ENCODE data around the gene ARMH2.
"Not testable (repeated sequence)": the region's sequence is repeated elsewhere in the genome, so short reads cannot be mapped to it uniquely, and the experiment has no call there.

The ARMH2 gene

GRCh38 chr6:24763578-24763977 lies 35.1 kb downstream of the ARMH2 start:
- no peak for DNase-seq
- no peaks in the 10 kb centered on the region for H3K27me3 Mint-ChIP-seq
- H3K27ac Mint-ChIP-seq = no peak overlapping the region
- no peaks in the 10 kb centered on the region for H3K36me3 Mint-ChIP-seq (ENCODE audit: low read depth)
- H3K4me1 Mint-ChIP-seq (ENCODE audit: low read depth) = peaks cover 6% of the 10 kb centered on the region
- no peaks in the 10 kb centered on the region for H3K9me3 Mint-ChIP-seq
- no peak overlapping the region for H3K4me3 Mint-ChIP-seq

DNA sequence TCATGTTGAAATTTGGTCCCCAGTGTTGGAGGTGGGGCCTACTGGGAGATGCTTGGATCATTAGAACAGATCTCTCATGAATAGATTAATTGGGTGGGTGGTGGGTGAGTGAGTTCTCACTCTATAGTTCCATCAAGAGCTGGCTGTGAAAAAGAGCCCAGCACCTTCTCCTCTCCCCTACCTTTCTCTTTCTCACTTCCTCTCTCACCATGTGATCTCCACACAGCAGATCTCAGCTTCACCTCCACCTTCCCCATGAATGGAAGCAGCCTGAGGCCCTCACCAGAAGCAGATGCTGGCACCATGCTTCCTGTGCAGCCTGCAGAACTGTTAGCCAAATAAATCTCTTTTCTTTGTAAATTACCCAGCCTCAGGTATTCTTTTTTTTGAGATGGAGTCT lies 36.9 kb downstream of the ARMH2 start:
- no peaks in the 10 kb centered on the region for H3K27me3 Mint-ChIP-seq
- no peaks in the 10 kb centered on the region for H3K9me3 Mint-ChIP-seq
- H3K4me1 Mint-ChIP-seq (ENCODE audit: low read depth) = peaks cover 6% of the 10 kb centered on the region
- DNase-seq = no peak
- H3K36me3 Mint-ChIP-seq (ENCODE audit: low read depth) = no peaks in the 10 kb centered on the region
- no peak overlapping the region for H3K27ac Mint-ChIP-seq
- H3K4me3 Mint-ChIP-seq = no peak overlapping the region

GRCh38 chr6:24761193-24761835 lies 37.4 kb downstream of the ARMH2 start:
- Mint-ChIP-seq H3K36me3 (ENCODE audit: low read depth) (no peaks in the 10 kb centered on the region), H3K27me3 (no peaks in the 10 kb centered on the region), H3K4me1 (ENCODE audit: low read depth) (peaks cover 4% of the 10 kb centered on the region), H3K4me3 (no peak overlapping the region), H3K27ac (no peak overlapping the region), H3K9me3 (no peaks in the 10 kb centered on the region)
- DNase-seq = no peak

GRCh38 chr6:24760210-24760609 lies 38.5 kb downstream of the ARMH2 start:
- Mint-ChIP-seq H3K27ac (no peak overlapping the region), H3K4me1 (ENCODE audit: low read depth) (peaks cover 4% of the 10 kb centered on the region), H3K4me3 (no peak overlapping the region), H3K27me3 (no peaks in the 10 kb centered on the region), H3K36me3 (ENCODE audit: low read depth) (no peaks in the 10 kb centered on the region), H3K9me3 (no peaks in the 10 kb centered on the region)
- DNase-seq = no peak

DNA sequence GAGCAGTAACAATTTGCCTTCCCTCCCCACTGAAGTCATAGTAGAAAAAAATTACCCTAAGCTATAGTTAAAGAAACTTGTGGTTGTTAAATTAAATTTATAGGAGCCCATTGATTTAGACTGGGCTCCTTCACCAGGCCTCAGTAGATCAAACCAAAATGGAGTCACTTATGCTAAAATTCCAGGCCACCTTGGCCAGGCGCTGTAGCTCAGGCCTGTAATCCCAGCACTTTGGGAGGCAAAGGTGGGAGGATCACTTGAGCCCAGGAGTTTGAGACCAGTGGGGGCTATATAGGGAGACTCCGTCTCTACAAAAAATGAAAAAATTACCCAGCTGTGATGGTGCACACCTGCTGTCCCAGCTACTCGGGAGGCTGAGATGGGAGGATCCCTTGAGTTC lies 39.0 kb downstream of the ARMH2 start:
- H3K27me3 Mint-ChIP-seq = no peaks in the 10 kb centered on the region
- H3K36me3 Mint-ChIP-seq (ENCODE audit: low read depth) = no peaks in the 10 kb centered on the region
- H3K27ac Mint-ChIP-seq = no peak overlapping the region
- no peak overlapping the region for H3K4me3 Mint-ChIP-seq
- H3K4me1 Mint-ChIP-seq (ENCODE audit: low read depth) = peaks cover 4% of the 10 kb centered on the region
- DNase-seq = no peak
- no peaks in the 10 kb centered on the region for H3K9me3 Mint-ChIP-seq

DNA sequence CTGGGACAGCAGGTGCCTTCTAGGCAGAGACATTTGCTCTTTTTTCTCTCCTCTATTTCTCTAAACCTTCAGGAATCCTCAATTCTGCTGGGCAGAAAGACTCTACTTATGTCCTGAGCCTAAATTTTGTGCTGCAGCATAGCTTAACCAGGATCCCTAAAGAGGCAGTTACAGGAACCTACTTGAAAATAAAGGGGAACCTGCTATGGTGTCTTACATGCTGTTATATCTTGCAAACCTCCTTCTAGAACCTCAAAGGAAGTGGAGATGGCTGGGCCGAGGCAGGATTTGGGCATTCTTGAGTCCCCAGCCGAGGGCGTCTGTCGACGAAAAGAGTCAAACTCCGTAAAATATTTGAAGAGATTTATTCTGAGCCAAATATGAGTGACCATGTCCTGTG lies 41.1 kb downstream of the ARMH2 start:
- peaks cover 4% of the 10 kb centered on the region for H3K4me1 Mint-ChIP-seq (ENCODE audit: low read depth)
- no peak overlapping the region for H3K4me3 Mint-ChIP-seq
- peaks cover 2% of the 10 kb centered on the region for H3K9me3 Mint-ChIP-seq
- H3K27ac Mint-ChIP-seq = no peak overlapping the region
- no peaks in the 10 kb centered on the region for H3K27me3 Mint-ChIP-seq
- no peaks in the 10 kb centered on the region for H3K36me3 Mint-ChIP-seq (ENCODE audit: low read depth)
- DNase-seq = no peak

DNA sequence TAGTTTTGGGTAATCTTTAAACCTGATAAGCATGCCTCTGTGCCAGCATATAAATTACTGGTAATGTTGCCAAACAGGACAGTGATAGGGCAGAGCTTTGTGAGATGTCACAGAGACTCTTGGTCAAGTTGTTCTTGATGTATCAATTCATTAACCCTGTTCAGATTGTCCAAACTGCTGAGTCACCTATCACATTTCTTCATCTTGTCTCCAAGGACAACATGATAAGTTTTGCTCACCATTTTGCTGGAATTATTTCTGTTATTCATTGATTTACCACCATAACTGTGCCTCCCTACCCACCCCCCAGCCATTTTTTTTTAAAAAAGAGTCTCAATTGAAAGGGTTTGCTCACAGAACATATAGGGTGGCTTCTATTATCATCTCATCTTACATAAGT lies 43.4 kb downstream of the ARMH2 start:
- H3K36me3 Mint-ChIP-seq (ENCODE audit: low read depth) = no peaks in the 10 kb centered on the region

GRCh38 chr6:24754378-24754777 lies 44.3 kb downstream of the ARMH2 start:
- not testable (repeated sequence) for H3K4me3 Mint-ChIP-seq; H3K27me3 Mint-ChIP-seq; H3K4me1 Mint-ChIP-seq (ENCODE audit: low read depth); H3K27ac Mint-ChIP-seq; H3K36me3 Mint-ChIP-seq (ENCODE audit: low read depth); DNase-seq; H3K9me3 Mint-ChIP-seq

More for the DNA sequence above, 43.4 kb downstream of the ARMH2 start:
- H3K4me1 Mint-ChIP-seq (ENCODE audit: low read depth) = no peaks in the 10 kb centered on the region
- no peak for DNase-seq
- no peak overlapping the region for H3K27ac Mint-ChIP-seq
- H3K9me3 Mint-ChIP-seq = peaks cover 2% of the 10 kb centered on the region
- H3K27me3 Mint-ChIP-seq = no peaks in the 10 kb centered on the region
- H3K4me3 Mint-ChIP-seq = no peak overlapping the region

- Mint-ChIP-seq H3K4me1 (ENCODE audit: low read depth) (no peaks in the 10 kb centered on the region), H3K36me3 (ENCODE audit: low read depth) (no peaks in the 10 kb centered on the region), H3K27me3 (peaks cover 3% of the 10 kb centered on the region), H3K9me3 (peaks cover 2% of the 10 kb centered on the region), H3K27ac (no peak overlapping the region), H3K4me3 (no peak overlapping the region)
- DNase-seq = no peak
Observed at GRCh38 chr6:24753545-24753944, 45.2 kb downstream of the ARMH2 start.

DNA sequence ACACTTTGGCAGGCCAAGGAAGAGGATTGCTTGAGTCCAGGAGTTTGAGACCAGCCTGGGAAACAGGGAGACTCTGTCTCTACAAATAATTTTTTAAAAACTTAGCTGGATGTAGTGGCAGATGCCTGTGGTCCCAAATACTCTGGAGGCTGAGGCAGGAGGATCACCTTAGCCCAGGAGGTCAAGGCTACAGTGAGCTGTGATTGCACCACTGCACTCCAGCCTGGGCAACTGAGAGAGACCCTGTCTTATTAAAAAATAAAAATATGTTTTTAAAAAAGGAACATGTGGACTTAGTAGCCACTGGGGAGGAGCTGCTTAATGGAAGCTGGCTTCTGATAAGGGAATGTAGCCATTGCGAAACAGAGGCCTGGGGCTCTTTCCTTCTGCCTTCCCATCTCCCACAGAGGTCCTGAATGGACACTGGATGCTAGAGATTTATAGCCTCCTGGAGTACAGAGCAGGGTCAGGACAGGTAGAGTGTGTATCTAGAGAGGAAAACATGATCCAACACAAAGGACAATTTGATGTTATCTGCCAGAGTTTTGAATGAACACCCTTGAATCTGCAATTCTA lies 45.7 kb downstream of the ARMH2 start:
- H3K9me3 Mint-ChIP-seq = peaks cover 2% of the 10 kb centered on the region
- H3K4me1 Mint-ChIP-seq (ENCODE audit: low read depth) = no peaks in the 10 kb centered on the region
- H3K4me3 Mint-ChIP-seq = no peak overlapping the region
- no peak overlapping the region for H3K27ac Mint-ChIP-seq
- no peak for DNase-seq
- H3K27me3 Mint-ChIP-seq = peaks cover 3% of the 10 kb centered on the region
- no peaks in the 10 kb centered on the region for H3K36me3 Mint-ChIP-seq (ENCODE audit: low read depth)

GRCh38 chr6:24752503-24752902 lies 46.2 kb downstream of the ARMH2 start:
- H3K27ac Mint-ChIP-seq = no peak overlapping the region

GRCh38 chr6:24750878-24751277 lies 47.8 kb downstream of the ARMH2 start:
- H3K27me3 Mint-ChIP-seq; H3K4me3 Mint-ChIP-seq; H3K4me1 Mint-ChIP-seq (ENCODE audit: low read depth); H3K9me3 Mint-ChIP-seq; DNase-seq; H3K36me3 Mint-ChIP-seq (ENCODE audit: low read depth); H3K27ac Mint-ChIP-seq: not testable (repeated sequence)

More at GRCh38 chr6:24752503-24752902, 46.2 kb downstream of the ARMH2 start:
- DNase-seq = no peak
- H3K9me3 Mint-ChIP-seq = peaks cover 2% of the 10 kb centered on the region
- H3K4me1 Mint-ChIP-seq (ENCODE audit: low read depth) = no peaks in the 10 kb centered on the region
- H3K27me3 Mint-ChIP-seq = peaks cover 3% of the 10 kb centered on the region
- H3K4me3 Mint-ChIP-seq = no peak overlapping the region
- no peaks in the 10 kb centered on the region for H3K36me3 Mint-ChIP-seq (ENCODE audit: low read depth)

- Mint-ChIP-seq H3K4me3 (no peak overlapping the region), H3K27ac (no peak overlapping the region), H3K27me3 (peaks cover 3% of the 10 kb centered on the region), H3K9me3 (peaks cover 1% of the 10 kb centered on the region), H3K36me3 (ENCODE audit: low read depth) (no peaks in the 10 kb centered on the region), H3K4me1 (ENCODE audit: low read depth) (peaks cover 6% of the 10 kb centered on the region)
- DNase-seq = no peak
Observed at GRCh38 chr6:24749297-24749696, 49.4 kb downstream of the ARMH2 start.
